Activated naive CD8-positive, alpha-beta T cell treated with anti-CD3 and anti-CD28 coated beads, Interleukin-2, amount 50 U/mL, for 24 hours (primary cell): ENCODE measurements around the gene AOPEP.
A peak's percentile ranks its signal among the peaks of the same experiment; 100 is the strongest.

Source experiments
- ATAC-seq: fragments of 150-1000 bp; cut with Tn5 transposase; one replicate; pipeline ENCODE4 v1.10.0; 2021
- DNase-seq: peaks from one replicate; pipeline ENCODE4 v3.0.0; 2021
- H3K27ac Mint-ChIP-seq: one replicate; pipeline ENCODE4 v1.8.0; 2021; ENCODE audit warnings: mild to moderate bottlenecking, mixed read lengths
- H3K27me3 Mint-ChIP-seq: one replicate; pipeline ENCODE4 v1.8.0; 2021; ENCODE audit warnings: mixed read lengths
- H3K36me3 Mint-ChIP-seq: one replicate; pipeline ENCODE4 v1.8.0; 2021; ENCODE audit warnings: low read depth, mixed read lengths
- H3K4me1 Mint-ChIP-seq: one replicate; pipeline ENCODE4 v1.8.0; 2021; ENCODE audit warnings: mixed read lengths
- H3K4me3 Mint-ChIP-seq: one replicate; pipeline ENCODE4 v1.8.0; 2021; ENCODE audit warnings: mild to moderate bottlenecking, moderate library complexity, mixed read lengths
- H3K9me3 Mint-ChIP-seq: one replicate; pipeline ENCODE4 v1.8.0; 2021; ENCODE audit warnings: mixed read lengths

AOPEP gene

GRCh38 chr9:94991961-94992907 lies 265.7 kb downstream of the AOPEP start:
- no peak for DNase-seq
- ATAC-seq, result no peak
- no peaks in the 10 kb centered on the region for H3K9me3 Mint-ChIP-seq

GRCh38 chr9:94993160-94993820 lies 266.8 kb downstream of the AOPEP start:
- Mint-ChIP-seq H3K4me1 (no peaks in the 10 kb centered on the region), H3K4me3 (no peak overlapping the region), H3K27me3 (peaks cover 4% of the 10 kb centered on the region), H3K27ac (no peak overlapping the region), H3K36me3 (peaks cover 9% of the 10 kb centered on the region), H3K9me3 (no peaks in the 10 kb centered on the region)
- DNase-seq (no peak), ATAC-seq (no peak)

More at GRCh38 chr9:94991961-94992907, 265.7 kb downstream of the AOPEP start:
- no peak overlapping the region for H3K4me3 Mint-ChIP-seq
- H3K36me3 Mint-ChIP-seq, result peaks cover 12% of the 10 kb centered on the region
- H3K27me3 Mint-ChIP-seq, result no peaks in the 10 kb centered on the region
- H3K4me1 Mint-ChIP-seq, result no peaks in the 10 kb centered on the region
- H3K27ac Mint-ChIP-seq, result no peak overlapping the region

GRCh38 chr9:94993821-94994165 lies 267.3 kb downstream of the AOPEP start:
- Mint-ChIP-seq H3K27ac (no peak overlapping the region), H3K27me3 (peaks cover 5% of the 10 kb centered on the region), H3K4me1 (no peaks in the 10 kb centered on the region)

GRCh38 chr9:94995048-94995693 lies 268.7 kb downstream of the AOPEP start:
- peaks cover 3% of the 10 kb centered on the region for H3K36me3 Mint-ChIP-seq
- no peaks in the 10 kb centered on the region for H3K9me3 Mint-ChIP-seq
- DNase-seq, result no peak
- no peak overlapping the region for H3K4me3 Mint-ChIP-seq
- H3K27ac Mint-ChIP-seq, result no peak overlapping the region
- H3K27me3 Mint-ChIP-seq, result peaks cover 13% of the 10 kb centered on the region
- no peaks in the 10 kb centered on the region for H3K4me1 Mint-ChIP-seq
- no peak for ATAC-seq

More at GRCh38 chr9:94993821-94994165, 267.3 kb downstream of the AOPEP start:
- Mint-ChIP-seq H3K36me3 (peaks cover 7% of the 10 kb centered on the region), H3K4me3 (no peak overlapping the region), H3K9me3 (no peaks in the 10 kb centered on the region)
- no peak for DNase-seq
- no peak for ATAC-seq

- Mint-ChIP-seq H3K9me3 (no peaks in the 10 kb centered on the region), H3K4me1 (no peaks in the 10 kb centered on the region), H3K4me3 (no peak overlapping the region), H3K27me3 (peaks cover 19% of the 10 kb centered on the region), H3K36me3 (peaks cover 2% of the 10 kb centered on the region), H3K27ac (no peak overlapping the region)
- ATAC-seq (no peak), DNase-seq (no peak)
These were observed 270.1 kb downstream of the AOPEP start for GRCh38 chr9:94996641-94997040.

- Mint-ChIP-seq H3K4me3 (no peak overlapping the region), H3K4me1 (no peaks in the 10 kb centered on the region), H3K27me3 (peaks cover 30% of the 10 kb centered on the region), H3K9me3 (no peaks in the 10 kb centered on the region), H3K36me3 (peaks cover 2% of the 10 kb centered on the region), H3K27ac (no peak overlapping the region)
- ATAC-seq, result no peak
- no peak for DNase-seq
These were observed 271.2 kb downstream of the AOPEP start for GRCh38 chr9:94997727-94998126.

GRCh38 chr9:94999832-95000231 lies 273.3 kb downstream of the AOPEP start:
- H3K4me1 Mint-ChIP-seq, result peaks cover 4% of the 10 kb centered on the region
- no peak for ATAC-seq
- no peak overlapping the region for H3K27ac Mint-ChIP-seq
- DNase-seq, result no peak
- peaks cover 43% of the 10 kb centered on the region for H3K27me3 Mint-ChIP-seq
- no peaks in the 10 kb centered on the region for H3K9me3 Mint-ChIP-seq
- no peaks in the 10 kb centered on the region for H3K36me3 Mint-ChIP-seq
- H3K4me3 Mint-ChIP-seq, result no peak overlapping the region

- peaks cover 10% of the 10 kb centered on the region for H3K4me1 Mint-ChIP-seq
- ATAC-seq, result no peak
These were observed 274.3 kb downstream of the AOPEP start for GRCh38 chr9:95000821-95001220.

GRCh38 chr9:95001720-95002119 lies 275.2 kb downstream of the AOPEP start:
- ATAC-seq (no peak), DNase-seq (no peak)
- Mint-ChIP-seq H3K36me3 (no peaks in the 10 kb centered on the region), H3K9me3 (no peaks in the 10 kb centered on the region), H3K27me3 (peaks cover 57% of the 10 kb centered on the region), H3K4me1 (peaks cover 13% of the 10 kb centered on the region), H3K4me3 (no peak overlapping the region), H3K27ac (no peak overlapping the region)

More at GRCh38 chr9:95000821-95001220, 274.3 kb downstream of the AOPEP start:
- DNase-seq, result no peak
- H3K9me3 Mint-ChIP-seq, result no peaks in the 10 kb centered on the region
- H3K27ac Mint-ChIP-seq, result no peak overlapping the region
- H3K36me3 Mint-ChIP-seq, result no peaks in the 10 kb centered on the region
- H3K4me3 Mint-ChIP-seq, result no peak overlapping the region
- H3K27me3 Mint-ChIP-seq, result peaks cover 49% of the 10 kb centered on the region

- peaks cover 28% of the 10 kb centered on the region for H3K4me1 Mint-ChIP-seq
- DNase-seq (peak; percentile 16), ATAC-seq (no peak)
- H3K36me3 Mint-ChIP-seq, result no peaks in the 10 kb centered on the region
- H3K4me3 Mint-ChIP-seq, result peak overlapping the region; percentile 77
- H3K9me3 Mint-ChIP-seq, result no peaks in the 10 kb centered on the region
- peaks cover 52% of the 10 kb centered on the region for H3K27me3 Mint-ChIP-seq
- H3K27ac Mint-ChIP-seq, result no peak overlapping the region
These were observed 277.4 kb downstream of the AOPEP start for GRCh38 chr9:95003689-95004410.

GRCh38 chr9:95004411-95005277 lies 278.1 kb downstream of the AOPEP start:
- Mint-ChIP-seq H3K27me3 (peaks cover 48% of the 10 kb centered on the region), H3K36me3 (no peaks in the 10 kb centered on the region)
- ATAC-seq, result peak; percentile 42

GRCh38 chr9:95005278-95006143 lies 279.0 kb downstream of the AOPEP start:
- no peaks in the 10 kb centered on the region for H3K36me3 Mint-ChIP-seq
- ATAC-seq, result no peak
- H3K4me1 Mint-ChIP-seq, result peaks cover 29% of the 10 kb centered on the region
- peak overlapping the region; percentile 62 for H3K4me3 Mint-ChIP-seq
- no peak for DNase-seq
- H3K9me3 Mint-ChIP-seq, result no peaks in the 10 kb centered on the region
- H3K27me3 Mint-ChIP-seq, result peaks cover 44% of the 10 kb centered on the region
- H3K27ac Mint-ChIP-seq, result no peak overlapping the region

More at GRCh38 chr9:95004411-95005277, 278.1 kb downstream of the AOPEP start:
- Mint-ChIP-seq H3K27ac (no peak overlapping the region), H3K4me1 (peaks cover 29% of the 10 kb centered on the region), H3K9me3 (no peaks in the 10 kb centered on the region), H3K4me3 (peak overlapping the region; percentile 77)
- peak; percentile 37 for DNase-seq
